ENCODE data around the gene SORCS2.

DNA sequence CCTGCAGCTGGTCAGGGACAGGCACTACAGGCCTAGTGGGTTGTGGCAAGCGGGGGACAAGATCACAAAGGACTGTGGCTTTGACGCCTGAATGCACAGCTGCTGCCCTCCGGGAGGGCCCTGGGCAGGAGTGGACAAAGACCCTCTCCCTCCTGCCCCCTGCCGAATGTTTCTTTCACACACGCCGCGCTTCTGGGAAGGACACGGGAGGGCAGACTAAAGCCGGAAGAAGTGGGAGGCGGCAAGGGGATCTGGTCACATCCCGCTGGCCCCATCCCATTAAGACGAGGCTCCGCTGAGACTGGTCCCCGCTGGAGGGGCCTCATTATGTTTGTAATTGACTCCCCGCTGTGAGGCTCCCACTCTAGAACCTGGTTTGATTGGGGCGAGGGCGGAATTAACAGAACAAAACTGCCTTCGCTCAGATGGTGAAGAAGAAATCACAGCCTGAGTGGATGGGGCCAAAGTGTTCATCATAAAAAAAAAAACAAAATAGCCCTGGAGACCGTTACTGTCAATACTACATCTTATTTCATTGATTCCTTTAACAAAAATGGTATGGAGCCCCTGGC, 280.2 kb downstream of the SORCS2 start:
- TF ChIP-seq EZH2 (IDR thresholded peaks at IDR 0.05; ENCODE audit: insufficient read depth, poor library complexity, severe bottlenecking) = no peak
- TF ChIP-seq EZH2phosphoT487 (IDR thresholded peaks at IDR 0.05; ENCODE audit: insufficient read depth, low read depth) = no peak

All from GM23248 (cell line).